Measurements from ENCODE around the gene ILRUN.
"Not testable (repeated sequence)": the region's sequence is repeated elsewhere in the genome, so short reads cannot be mapped to it uniquely, and the experiment has no call there.

Gene ILRUN

DNA sequence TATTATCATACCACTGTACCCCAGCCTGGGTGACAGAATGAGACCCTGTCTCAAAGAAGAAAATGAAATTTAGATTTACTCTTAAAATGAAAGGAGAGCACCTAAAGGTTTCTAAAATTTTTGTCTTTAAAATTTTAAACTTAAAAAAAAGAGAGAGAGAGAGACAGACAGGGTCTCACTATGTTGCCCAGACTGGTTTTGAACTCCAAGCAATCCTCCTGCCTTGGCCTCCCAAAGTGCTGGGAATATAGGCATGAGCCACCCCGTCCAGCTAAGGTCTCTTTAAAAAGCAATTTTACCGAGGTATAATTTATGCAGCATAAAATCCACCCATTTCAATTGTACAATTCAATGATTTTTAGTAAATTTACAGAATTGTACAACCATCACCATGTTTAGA lies 33.2 kb downstream of the ILRUN start:
- no peak for DNase-seq

DNA sequence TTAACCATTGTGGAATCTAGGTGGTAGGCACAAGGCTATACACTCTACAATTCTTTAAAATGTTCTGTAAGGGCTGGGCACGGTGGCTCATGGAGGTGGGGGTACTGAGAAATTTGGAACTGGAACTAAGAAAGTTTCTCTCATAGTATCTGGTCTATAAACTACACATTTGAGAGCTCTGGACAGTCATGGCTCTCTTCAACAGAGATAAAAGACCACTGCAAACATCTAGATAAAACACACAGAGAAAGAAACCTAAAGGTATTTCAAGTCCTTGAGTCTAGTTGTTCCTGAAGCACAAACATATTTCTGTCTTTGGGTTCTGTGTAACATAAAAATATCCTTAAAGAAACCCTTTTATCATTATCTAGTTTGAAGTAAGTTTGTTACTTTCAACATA lies 35.2 kb downstream of the ILRUN start:
- DNase-seq, result no peak

DNA sequence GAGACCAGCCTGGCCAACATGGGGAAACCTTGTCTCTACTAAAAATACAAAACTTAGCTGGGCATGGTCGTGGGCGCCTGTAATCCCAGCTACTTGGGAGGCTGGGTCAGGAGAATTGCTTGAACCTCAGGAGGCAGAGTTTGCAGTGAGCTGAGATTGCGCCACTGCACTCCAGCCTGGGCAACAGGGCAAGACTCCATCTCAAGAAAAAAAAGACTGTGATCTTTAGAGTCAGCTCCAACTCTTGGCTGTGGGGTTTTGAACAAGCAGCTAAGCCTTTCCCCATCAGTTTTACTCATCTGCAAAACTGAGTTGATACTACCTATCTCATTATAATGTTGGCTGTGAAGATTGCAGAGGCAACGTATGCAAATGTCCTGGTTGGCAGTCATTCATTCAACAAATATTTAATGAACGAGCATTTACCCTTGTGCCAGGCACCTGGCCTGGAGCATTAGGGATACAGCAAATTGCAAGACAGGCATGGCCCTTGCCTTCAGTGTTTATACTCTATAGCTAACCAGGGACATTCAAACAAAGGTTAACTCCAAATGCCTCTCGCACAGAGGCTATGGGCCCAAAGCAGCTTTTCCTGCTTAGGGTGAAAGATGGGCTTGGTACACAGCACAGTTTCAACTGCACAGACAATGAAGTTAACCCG lies 37.8 kb downstream of the ILRUN start:
- peak in 1 of 3 experiments; percentile 14 for DNase-seq

DNA sequence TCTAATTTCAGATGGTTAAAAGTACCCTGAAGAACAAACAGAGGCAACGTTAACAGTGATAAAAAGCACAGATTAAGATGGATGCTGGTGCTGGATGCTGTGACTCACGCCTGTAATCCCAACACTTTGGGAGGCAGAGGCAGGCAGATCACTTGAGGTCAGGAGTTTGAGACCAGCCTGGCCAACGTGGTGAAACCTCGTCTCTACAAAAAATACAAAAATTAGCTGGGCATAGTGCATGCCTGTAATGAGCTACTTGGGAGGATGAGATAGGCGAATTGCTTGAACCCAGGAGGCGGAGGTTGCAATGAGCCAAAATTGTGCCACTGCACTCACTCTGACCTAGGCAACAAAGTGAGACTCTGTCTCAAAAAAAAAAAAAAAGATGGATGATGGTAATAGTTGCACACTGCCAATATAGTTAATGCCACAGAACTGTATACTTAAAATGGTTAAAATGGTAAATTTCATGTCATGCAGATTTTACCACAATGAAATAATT lies 38.5 kb downstream of the ILRUN start:
- DNase-seq, result not testable (repeated sequence)

DNA sequence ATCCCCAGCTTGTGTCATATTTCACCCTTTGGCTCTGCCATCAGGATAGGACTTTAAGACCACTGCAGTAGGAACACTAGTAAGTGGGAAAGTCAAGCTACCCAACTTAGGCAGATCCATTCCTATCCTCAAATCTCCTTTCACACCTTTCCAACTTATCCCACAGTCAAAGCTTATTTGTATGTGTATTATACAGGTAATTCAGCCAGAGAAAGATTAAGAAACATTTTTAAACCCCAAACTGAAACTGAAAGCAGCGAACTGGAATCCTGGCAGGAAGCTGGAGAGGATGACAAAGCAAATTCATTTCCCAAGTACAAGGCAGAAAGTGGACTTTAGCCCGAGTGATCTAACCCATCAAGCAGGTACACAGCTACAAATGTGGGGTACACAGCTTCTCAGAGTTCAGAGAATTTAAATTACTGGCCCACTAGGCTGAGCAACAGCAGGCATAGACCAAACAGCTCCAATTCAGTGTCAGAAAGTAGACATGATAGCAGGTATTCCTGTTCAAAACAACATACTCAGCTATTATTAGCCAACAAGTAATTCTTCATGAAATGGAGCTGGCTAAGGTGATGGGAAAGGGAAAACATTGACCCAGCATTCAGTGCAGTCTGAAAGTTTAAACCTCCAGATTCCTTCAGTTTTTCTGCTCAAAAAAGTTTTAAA lies 39.1 kb downstream of the ILRUN start:
- DNase-seq, result peak; percentile 19 to 82 (median 66)

DNA sequence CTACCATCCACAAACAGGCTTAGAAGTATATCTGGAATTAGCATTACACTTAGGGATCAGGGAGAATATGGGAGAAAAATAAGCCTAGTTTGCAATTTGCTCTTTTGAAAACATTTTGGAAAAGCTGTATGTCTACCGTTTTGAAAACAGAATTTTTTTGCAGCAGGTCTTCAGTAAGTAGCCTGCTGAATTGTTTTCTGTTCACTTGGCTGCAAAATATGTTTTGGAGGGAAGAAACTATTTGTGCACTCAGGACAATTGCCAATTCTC lies 39.6 kb downstream of the ILRUN start:
- DNase-seq, result no peak

DNA sequence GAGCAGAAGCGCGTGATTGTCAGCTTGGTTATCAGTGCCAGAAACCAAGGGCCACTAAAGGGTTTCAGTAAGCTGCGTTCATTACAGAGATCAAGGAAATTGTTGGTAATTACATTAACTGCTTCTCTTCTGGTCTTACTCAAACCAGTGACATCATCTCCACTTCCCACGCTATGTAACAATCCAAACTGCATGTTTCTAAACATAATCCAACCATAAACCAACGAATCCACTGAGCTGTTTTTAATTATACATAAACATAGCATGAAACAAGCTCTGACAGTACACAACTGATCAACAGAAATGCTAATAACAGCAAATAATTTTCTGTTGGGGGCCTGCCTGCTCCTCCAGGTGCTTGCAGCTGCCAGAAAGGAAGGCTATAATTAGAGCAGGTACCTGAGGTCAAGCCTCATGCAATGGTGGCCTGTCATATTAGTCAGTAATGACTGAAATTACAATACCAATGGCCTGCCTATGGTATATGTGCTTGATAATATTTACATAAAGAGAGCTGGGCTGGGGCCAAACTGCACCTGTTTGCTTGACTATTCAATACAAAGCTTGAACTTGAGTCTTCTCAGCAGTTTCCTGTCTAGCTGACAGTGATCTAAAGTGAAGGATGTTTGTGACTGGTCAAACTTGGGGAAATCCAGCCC lies 40.1 kb downstream of the ILRUN start:
- peak in 2 of 3 experiments; percentile 93 to 100 for DNase-seq

DNA sequence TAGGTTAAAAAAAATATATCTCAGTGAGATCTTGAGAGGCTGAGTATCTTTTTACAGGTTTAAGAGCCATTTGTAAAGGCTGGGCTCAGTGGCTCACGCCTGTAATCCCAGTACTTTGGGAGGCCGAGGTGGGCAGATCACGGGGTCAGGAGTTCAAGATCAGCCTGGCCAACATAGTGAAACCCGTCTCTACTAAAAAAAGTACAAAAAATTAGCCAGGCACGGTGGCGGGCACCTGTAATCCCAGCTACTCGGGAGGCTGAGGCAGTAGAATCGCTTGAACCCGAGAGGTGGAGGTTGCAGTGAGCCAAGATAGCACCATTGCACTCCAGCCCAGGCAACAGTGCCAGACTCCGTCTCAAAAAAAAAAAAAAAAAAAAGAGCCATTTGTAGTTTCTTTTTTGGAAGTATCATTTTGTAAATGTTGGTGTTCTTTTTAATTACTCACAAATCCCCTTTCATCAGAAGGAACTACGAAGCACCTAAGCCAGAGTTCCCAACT lies 40.6 kb downstream of the ILRUN start:
- DNase-seq, result not testable (repeated sequence)

DNA sequence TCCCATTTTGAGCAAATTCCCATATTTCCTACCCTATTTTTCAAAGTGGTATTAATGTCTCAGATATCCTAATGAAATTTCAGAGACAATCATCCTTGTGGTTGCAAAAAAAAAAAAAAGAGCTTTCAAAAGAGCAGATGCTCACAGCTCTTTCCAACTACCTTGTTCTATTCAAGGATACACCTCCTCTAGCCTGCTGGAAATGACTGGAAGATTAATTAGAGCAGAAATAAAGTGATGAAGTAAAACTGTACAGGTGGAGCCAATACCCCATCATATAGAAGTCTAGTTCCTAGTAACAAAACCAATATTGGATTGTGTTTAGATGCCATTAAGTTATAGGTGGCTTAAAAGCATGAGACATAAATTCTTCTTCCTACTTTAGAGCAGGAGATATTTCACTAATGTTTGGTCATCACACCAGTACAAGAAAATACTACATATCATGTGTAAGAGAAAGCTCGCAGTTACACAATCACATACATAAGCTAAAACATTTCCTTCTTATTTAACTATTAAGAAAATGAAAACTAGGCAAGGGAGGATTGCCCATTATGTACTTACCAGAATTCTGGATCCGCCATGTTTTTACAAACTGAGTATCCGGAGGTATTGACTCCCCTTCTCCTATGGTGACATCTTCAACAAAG lies 42.4 kb downstream of the ILRUN start:
- peak in 1 of 3 experiments; percentile 6 for DNase-seq

DNA sequence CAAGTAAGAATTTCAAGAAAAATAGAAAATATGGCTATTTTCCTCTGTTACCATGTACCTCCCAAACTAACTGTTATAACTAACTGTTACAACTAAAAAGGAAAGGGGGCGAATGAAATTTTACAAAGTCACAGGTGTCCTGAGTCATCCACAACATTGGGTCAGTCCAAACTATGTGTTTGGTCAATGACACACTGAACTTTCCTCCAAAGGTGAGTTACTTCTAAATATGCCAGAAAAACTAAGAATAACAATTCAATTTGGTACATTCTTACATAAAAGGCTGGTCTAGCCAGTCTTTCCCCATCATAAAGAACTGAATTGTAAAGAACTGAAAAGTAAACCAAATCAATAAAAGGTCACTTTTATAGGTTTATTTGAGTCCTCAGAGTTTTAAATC lies 44.3 kb downstream of the ILRUN start:
- no peak for DNase-seq

DNA sequence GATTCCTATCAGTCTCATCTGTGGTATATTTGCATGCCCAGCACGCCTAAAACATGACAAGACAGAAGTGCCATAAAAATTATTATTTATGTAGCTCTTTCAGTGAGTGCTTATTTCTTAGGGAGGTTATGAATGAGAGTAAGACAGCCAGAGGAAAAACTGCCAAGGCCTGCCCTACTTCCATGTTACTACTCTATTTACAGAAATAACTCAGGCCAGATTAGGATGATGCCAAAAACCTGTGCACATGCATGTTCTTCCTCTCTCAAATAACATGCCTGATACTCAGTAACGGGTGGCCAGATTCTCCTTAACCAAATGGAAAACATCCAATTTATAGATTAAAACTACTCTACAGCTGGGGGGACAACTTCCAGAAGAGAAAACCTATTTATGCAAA lies 45.7 kb downstream of the ILRUN start:
- no peak for DNase-seq

DNA sequence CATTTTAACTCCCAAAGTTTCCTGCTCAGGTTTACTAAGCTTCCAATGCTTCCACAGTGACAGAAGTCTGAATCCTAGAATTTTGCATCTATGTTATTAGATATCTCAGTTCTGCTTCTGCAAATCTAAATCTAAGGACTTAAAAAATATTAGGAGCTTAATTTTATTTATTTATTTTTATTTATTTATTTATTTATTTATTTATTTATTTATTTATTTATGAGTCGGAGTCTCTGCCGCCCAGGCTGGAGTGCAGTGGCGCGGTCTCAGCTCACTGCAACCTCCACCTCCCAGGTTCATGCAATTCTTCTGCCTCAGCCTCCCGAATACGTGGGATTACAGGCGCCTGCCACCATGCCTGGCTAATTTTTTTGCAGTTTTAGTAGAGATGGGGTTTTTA lies 46.3 kb downstream of the ILRUN start:
- DNase-seq, result not testable (repeated sequence)

DNA sequence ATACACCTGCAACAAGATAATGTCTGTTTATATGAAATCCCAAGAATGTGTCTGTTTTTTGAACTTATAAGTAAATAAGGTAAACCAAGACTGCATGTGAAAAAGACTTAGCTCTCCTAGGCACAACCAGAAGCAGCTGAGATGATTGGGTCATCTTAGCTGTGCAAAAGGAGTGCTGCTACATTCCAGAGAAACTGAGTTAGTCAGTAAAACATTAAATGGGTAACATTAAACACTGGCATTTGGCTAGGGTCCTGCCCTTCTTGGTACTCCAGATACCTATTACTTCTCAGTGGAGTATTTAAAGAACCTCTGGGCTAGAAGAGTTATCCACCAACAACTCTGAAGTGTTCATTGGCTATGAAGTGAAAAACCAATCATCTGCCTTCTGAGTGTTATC lies 47.8 kb downstream of the ILRUN start:
- DNase-seq, result no peak

All from NCI-H1417 (cell line).